GM20431 (cell line): ENCODE measurements around the gene ADAMTSL3.

Source experiments
- in situ Hi-C: fragments of 300-500 bp; cut with MseI, MboI; formaldehyde crosslinking; loops from one replicate; pipeline ENCODE4 v1.15.0; 2020; ENCODE audit warnings: low sequenced_read_pairs; ENCODE audit not compliant: unreplicated experiment

ADAMTSL3 gene

DNA sequence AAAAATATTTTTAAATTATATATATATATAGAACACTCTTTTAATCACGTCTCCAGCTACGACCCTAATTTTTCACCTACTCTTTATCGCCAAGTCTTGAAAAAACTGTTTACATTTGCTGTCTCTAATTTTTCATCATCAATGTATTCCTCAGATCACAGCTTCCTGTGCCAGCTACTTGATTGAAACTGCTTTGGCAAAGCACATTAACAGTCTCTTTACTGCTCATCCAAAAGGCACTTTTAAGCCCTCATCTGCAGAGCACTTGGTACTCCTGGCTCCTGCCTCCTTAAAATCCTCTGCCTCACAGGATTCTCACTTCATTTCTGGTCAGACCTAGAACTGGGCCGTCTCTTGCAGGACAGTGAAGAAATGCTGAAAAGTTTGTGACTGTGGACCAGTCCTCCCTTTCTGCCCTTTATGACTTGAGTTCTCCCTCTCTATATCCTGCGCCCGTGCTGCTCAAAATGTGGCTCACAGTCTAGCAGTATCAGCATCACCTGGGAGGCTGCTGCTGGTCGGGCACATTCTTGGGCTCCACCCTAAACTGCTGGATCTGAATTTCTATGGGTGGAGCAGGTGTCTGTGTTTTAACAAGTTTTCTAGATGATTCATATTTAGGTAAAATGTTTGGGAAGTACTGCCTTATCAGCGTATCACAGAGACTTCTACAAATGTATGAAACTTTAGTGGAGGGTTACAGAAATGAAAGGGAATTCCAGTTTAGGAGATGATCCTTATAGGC, 196.8 kb downstream of the ADAMTSL3 start:
- in situ Hi-C loops = no loop called here

DNA sequence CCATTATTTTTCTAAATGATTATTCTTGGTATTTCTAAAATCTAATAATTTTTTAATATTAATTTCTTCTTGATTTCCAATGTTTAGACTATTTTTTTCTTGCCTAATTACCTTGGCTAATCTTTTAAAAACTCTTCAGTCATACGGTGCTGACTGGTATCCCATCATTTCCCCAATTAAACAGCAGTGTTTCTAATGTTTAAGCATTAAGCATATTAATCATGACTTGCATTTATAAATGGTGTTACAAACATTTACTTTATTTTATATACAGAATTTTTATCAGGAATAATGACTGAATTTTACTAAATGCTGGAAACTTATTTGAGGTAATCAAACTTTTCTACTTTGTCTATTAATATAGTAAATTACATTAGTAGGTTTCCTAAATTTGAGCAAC, 199.3 kb downstream of the ADAMTSL3 start:
- in situ Hi-C loops = no loop called here

DNA sequence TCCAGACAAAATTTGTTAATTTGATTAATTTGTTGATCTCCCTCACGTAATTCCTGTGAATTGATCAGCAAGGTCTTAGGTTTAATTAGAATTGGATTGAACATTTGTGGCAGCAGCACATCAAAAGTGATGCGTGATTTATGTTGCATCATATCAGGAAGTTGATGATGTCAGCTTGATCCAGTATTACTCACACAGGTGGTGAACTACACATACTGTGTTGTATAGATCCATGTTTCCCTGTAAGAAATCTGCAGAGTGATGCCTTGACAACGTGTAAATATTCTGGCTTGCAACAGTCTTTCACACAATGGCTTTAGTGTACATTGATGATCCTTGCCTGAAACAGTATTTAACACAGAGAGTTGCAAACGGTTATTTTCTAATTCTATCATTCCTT, 200.4 kb downstream of the ADAMTSL3 start:
- in situ Hi-C loops = no loop called here

DNA sequence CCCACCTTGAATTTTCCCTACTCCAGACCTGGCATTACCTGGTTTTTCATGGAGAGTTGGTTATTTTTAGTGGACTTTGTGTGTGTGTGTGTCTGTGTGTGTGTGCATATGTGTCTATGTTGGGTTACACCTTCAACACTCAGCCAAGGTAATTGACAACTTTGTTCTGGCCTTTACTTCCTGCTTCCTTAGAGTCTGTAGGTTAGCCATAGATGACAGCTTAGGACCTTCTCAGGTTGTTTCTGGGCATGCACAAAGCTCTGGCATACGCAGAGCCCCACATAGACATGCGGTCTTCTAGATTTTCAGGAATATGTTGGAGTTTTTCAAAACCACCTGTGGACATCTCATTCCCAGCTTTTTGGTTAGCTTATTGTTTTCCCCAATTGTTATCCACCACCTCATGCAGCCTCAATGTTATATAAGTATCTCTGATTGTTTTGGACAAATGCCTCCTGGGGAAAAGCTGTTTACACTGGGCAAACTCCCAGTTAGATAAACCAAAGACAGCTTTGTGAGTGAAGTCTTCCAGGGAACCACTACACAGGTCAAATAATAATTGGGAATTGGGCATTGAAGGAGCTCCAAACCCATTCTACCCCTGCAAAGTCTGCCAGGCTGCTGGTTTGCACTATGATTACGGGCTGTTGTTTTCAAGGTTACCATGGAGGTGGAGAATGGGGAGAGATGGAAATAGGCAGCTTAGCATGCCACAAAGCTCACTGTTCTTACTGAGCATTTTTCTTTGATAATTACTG, 201.2 kb downstream of the ADAMTSL3 start:
- in situ Hi-C loops = no loop called here

DNA sequence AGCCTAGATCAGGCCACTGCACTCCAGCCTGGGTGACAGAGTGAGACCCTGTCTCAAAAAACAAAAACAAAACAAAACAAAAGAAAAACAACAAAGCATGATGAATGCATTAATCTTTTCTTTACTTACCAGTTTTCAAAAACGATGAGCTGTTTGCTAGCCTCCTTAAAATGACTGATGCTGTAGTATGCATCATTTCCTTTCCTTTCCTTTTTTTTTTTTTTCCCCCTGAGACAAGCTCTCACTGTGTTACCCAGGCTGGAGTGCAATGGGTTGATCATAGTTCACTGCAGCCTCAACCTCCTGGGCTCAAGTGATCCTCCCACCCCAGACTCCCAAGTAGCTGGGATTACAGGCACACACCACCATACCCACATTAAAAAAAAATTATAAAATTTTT, 202.0 kb downstream of the ADAMTSL3 start:
- in situ Hi-C loops = no loop called here

DNA sequence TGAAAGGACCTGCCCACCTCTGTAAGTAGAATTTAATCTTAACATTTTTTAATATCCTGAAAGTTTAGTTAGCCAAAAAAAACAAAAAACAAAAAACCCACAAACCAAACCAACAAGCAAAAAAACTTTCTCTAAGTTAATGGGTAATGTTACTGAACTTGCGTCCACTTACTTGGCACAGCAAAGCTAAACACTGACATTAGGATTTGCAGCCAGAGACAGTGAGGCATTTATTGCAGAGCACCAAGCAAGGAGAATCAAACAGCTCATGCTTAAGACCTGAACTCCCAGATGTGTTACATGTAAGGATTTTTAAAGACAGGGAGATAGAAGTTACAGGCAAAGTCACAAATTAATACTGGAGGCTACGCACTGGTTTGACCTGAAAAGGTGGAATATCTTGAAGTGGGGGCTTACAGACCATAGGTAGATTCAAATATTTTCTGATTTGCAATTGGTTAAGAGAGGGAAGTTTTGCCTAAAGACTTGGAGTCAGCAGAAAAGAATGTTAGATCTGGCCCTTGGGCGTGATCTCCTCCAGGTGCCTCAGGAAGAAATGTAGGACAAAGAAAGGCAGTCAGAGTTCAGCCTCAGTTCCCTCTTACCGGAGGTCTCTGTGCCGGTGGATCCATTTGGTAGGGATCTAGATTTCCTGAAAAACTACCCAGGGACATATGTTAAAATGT, 205.0 kb downstream of the ADAMTSL3 start:
- in situ Hi-C loops = no loop called here

DNA sequence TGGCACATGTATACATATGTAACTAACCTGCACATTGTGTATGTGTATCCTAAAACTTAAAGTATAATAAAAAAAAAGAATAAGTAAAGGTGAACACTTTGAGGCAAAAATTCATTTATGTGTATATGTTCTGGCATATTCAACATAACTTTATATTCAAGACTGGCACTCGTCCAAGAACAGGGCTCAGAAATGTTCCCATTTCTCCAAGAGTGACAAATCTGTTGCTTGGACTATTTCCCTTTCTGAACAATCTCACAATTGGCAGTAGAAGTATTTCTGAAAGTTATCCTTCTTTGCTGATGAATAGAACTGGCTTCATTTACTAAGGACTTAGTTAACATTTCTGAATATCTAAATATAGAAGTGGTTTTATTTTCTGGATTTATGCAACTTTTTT, 212.8 kb downstream of the ADAMTSL3 start:
- in situ Hi-C loops = no loop called here

DNA sequence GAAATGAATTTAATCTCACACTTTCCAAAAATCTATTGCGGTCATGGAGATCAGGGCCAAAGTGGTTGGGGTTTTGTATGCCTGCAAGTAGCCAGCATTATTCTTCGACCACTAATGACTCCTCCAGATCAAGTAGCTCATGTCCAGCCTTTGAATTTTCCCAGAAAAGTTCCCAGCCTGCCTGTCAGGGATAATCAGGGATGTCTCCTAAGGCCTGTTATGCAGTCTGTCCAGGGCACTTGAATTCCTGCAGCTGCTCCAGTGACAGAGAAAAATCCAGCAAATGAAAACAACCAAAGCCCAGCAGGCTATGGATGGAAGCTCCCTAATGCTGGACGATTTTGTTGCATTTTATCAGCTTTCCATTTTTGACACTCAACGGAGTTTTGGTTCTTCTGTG, 215.4 kb downstream of the ADAMTSL3 start:
- in situ Hi-C loops = no loop called here

DNA sequence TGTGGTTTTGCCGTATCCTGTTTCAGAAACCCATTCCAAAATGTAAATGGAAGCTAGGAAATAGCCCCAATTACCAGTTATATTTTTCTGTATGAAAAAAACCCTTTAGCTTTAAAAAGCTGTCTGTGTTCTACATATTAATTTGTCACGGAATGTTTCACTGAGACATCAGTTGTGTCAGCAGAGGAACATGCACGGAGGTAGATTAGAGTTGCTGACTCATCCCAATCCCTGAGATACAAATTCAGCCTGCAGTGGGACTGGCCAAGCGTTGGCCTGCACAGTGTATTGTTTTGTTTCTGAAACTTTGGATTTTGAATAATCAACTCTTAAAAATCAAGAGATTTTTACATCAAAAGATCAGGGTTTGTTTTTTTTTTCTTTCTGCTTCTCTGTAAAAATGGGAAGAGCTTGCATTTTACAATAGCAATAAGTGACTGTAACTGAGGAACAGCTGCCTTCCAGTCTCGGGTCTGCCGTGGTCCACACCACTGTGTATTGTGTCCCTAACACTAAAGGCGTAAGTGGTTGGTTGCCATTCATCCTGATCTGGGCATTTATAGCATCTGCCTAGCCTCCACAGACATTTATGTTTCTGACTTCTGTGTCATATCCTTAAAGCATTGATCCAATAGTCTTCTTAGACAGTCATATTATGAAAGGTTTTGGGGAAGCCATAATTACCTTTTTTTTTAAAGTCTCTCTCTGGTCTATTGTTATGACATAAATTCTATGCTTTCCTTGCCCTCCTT, 218.1 kb downstream of the ADAMTSL3 start:
- in situ Hi-C loops = no loop called here

DNA sequence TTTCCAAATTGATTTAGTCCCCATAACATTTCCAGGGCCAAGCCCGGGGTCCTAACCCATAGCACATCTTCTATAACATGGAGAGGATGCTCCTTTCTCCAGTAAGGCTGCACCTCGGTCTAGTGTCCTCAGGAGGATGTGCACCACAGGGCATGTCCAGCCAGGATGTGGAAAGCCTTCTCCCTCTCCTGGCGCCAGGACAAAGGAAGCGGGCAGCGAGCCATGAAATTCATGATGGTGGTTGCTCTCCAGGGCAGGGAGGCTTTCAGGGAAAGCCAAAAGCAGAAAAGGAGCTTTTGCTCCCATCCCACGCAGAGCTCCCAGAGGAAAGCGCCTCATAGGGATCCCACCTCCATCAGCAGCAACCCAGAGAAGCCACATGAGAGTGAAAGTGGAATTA, 220.0 kb downstream of the ADAMTSL3 start:
- in situ Hi-C loops = no loop called here

DNA sequence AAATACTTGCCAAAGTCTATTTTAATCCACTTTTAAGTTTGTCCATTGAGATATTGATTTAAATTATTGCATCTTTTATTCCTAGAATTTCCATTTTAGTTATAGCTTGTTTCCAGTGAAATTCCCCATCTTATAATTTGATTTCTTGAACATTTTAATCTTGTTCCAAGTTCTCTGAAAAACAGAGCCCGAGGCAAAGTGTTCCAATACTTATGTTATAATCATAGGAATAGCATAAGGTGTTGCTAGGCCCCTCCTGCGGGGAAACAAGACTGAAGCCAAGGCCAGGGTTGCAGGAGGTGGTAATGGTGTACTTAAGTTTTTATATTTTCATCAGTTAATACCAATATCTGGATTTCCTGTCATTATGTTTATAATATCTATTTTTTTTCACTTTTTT, 226.6 kb downstream of the ADAMTSL3 start:
- in situ Hi-C loops = no loop called here

DNA sequence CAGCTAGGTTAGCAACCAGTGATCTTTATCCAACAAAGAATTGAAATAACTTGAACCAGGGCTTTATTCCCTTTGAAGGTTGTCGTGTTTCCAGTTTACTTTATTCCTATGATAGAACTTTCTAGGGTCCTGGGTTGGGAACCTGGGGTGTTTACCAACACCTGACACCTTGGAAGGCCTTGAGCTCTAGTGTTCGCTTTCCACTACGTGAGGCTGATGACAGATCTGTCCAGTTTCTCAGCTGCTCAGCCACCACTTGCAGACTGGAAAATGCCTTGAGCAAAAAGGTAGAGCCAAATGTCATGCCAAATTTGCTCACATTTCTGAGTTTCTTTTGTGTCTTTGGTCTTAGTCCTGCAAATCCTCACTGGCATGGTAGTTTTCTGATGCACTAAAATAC, 227.2 kb downstream of the ADAMTSL3 start:
- in situ Hi-C loops = no loop called here

DNA sequence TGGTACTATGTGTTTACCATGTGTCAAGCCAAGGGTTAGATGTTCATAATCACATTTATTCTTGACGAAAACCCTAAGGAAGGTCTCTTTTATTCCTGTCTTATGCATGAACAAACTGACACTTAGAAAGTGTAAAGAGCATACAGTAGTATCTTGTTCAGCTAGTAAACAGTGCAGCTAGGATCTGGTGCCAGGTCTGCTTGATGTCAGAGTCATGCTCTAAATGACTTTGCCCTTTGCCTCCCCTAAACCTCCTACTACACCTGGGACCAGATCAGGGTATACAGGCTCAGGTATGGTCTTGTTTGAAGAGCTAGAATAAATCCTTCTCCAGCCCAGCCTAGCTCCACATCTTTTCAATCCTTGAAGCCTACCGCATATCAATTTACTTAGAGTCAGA, 232.4 kb downstream of the ADAMTSL3 start:
- in situ Hi-C loops = no loop called here

DNA sequence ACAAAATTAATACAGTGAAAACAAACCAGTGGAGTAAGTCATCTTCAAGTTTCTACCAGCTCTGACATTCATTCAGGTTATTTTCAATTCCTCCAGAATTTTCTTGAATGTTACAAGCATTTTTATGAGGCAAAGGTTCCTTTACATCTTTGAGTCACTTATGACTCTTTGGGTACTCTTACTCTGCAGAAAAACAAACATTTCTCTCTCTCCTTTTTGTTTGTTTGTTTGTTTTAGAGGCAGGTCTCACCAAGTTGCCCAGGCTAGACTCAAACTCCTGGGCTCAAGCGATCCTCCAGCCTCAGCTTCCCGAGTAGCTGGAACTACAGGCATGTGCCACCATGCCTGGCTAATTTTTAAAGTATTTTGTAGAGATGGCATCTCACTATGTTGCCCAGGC, 233.5 kb downstream of the ADAMTSL3 start:
- in situ Hi-C loops = no loop called here

DNA sequence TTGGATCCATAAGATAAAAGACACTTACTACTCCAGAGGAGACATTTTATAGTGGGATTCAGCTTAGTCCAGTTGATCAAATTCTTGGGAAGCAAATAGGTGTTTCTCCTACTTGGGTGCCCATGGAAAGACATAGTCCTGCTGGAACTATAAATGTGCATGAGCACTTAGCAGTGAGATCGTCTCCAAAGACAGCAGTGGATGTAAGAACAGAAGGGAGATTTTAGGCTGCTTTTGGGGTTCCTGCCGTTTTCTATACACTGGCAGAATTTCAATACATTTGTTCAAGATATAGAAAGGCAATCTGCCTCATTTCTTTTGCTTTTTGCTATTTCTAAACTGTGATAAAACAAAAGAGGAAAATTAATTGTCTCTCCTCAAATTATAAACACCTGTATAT, 234.0 kb downstream of the ADAMTSL3 start:
- in situ Hi-C loops = no loop called here

DNA sequence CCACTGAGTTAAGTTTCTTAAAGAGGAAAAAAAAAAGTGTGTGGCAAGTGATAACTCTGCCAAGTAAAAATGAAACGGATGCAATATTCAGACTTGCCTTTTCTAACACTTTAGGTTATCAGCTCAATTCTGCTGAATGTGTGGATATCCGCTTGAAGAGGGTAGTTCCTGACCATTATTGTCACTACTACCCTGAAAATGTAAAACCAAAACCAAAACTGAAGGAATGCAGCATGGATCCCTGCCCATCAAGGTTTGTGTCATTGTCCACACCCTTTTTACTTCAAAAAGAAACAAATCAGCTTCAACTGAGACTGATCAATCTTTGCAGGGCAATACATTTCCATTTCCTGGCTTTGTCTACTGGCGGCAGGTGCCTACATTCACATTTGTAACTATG, 236.1 kb downstream of the ADAMTSL3 start:
- in situ Hi-C loops = no loop called here

DNA sequence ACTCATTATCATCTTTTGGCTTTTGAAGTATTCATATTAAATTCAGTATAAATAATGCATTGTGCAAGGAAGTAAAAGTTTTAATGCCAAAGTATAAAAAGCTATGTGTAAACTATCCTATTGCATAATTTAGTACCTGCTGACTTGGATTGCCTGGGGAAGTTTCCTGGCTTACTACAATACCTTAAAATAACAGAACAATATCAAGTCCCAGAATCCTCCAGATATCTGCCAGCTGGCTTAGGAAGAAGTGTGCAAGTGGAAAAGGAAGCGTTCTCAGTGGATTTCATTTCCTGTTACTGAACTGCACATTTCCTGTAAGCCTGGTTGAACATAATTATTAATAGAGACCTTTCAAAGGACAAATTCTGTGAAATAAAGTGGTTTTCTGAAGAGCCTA, 236.7 kb downstream of the ADAMTSL3 start:
- in situ Hi-C loops = no loop called here

DNA sequence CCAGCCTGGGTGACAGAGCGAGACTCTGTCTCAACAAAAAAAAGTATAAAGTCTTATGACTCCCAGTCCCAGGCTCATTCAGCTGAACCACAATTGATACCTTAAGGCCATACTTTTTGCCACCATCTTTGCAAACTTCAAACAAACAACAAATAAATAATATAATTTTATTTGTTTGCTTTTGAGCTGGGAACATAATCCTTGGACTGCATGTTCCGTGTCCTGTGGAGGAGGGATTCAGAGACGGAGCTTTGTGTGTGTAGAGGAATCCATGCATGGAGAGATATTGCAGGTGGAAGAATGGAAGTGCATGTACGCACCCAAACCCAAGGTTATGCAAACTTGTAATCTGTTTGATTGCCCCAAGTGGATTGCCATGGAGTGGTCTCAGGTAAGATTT, 238.6 kb downstream of the ADAMTSL3 start:
- in situ Hi-C loops = no loop called here

DNA sequence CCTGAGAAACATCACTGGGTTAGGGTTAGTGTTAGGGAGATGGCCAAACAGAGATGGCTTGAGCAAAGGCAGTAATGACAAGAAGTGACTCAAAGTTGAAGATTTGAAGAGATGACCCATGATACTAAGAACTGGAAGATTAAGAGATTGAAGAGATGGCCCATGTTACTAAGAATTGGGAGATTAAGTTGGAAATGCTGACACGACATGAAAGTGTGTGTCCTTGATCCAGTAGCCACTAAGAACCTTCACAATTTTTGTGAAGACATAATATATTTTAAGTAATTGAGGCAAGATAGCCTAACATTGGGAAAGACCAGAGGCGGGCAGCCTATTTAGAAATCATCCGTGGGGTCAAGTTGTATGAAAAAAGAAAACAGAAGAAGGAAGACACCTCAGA, 239.4 kb downstream of the ADAMTSL3 start:
- in situ Hi-C loops = no loop called here

DNA sequence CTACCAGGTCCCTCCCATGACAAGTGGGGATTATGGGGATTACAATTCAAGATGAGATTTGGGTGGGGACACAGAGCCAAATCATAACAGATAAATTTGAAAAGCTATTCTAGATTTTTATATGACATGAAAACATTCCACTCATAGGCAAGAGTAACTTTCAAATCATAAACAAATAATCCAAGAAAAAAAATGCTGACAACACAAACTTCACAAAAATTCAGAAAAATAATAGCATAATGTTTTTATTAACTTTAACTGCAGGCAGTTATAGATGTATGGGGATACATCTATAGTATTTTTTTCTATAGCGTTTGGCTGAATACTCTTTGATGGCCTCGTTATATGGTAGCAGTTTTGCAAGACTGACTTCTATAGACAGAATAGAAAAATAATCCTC, 243.1 kb downstream of the ADAMTSL3 start:
- in situ Hi-C loops = no loop called here

DNA sequence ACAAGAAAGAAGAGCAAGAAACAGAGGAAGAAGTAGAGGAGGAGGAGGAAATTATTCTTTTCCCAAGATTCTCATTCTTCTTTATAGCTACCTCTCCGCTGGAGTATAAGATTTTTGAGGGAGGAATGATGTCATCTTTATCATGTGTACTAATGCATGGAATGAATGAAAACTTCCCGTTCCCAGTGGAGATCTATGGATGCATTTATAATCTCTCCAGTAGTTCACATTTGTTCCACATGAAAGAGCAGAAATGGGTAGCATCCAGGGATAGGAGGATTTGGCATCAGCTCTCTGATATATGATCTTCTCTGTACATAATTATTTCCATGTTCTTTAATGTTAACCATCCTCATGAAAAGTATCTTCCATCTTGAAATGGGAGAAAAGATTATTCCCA, 244.4 kb downstream of the ADAMTSL3 start:
- in situ Hi-C loops = no loop called here
